Astrocyte of the cerebellum (primary cell): ENCODE measurements around the gene FHIP2A.
"Not testable (repeated sequence)": the region's sequence is repeated elsewhere in the genome, so short reads cannot be mapped to it uniquely, and the experiment has no call there.

Experiments
- DNase-seq: peaks from one replicate; pipeline ENCODE4 v3.0.0-alpha.2; 2011; ENCODE audit warnings: low read depth
- H3K4me3 ChIP-seq: 2 replicates; pipeline ENCODE4 v1.5.1; 2011; ENCODE audit warnings: mild to moderate bottlenecking, low read depth, low read length, moderate library complexity
- CTCF ChIP-seq: IDR thresholded peaks from 2 replicates; pipeline ENCODE4 v1.5.1; 2012; ENCODE audit warnings: low read length, low read depth, moderate library complexity, mild to moderate bottlenecking; ENCODE audit errors: missing control alignments
- in situ Hi-C: cut with HindIII; loops from 2 replicates; pipeline ENCODE4 v1.10.0; 2017; ENCODE audit warnings: low sequenced_read_pairs

Gene FHIP2A

GRCh38 chr10:114854906-114855305, 33.3 kb downstream of the FHIP2A start:
- in situ Hi-C loops, result no loop called here
- no peak overlapping the region for H3K4me3 ChIP-seq
- DNase-seq, result no peak
- TF ChIP-seq CTCF, result no peak

- H3K4me3 ChIP-seq, result no peak overlapping the region
- TF ChIP-seq CTCF, result no peak
- DNase-seq, result no peak
- in situ Hi-C loops, result no loop called here
These were observed 34.4 kb downstream of the FHIP2A start for GRCh38 chr10:114855776-114856543.

GRCh38 chr10:114856544-114857287, 35.1 kb downstream of the FHIP2A start:
- DNase-seq, result peak; percentile 62
- in situ Hi-C loops, result no loop called here
- no peak overlapping the region for H3K4me3 ChIP-seq
- TF ChIP-seq CTCF, result no peak

- in situ Hi-C loops, result not testable (repeated sequence)
These were observed 35.6 kb downstream of the FHIP2A start for GRCh38 chr10:114857288-114857565.

GRCh38 chr10:114857922-114858629, 36.5 kb downstream of the FHIP2A start:
- in situ Hi-C loops, result no loop called here

More at GRCh38 chr10:114857288-114857565, 35.6 kb downstream of the FHIP2A start:
- not testable (repeated sequence) for DNase-seq, H3K4me3 ChIP-seq

GRCh38 chr10:114859222-114859621, 37.6 kb downstream of the FHIP2A start:
- in situ Hi-C loops, result no loop called here

More at GRCh38 chr10:114857922-114858629, 36.5 kb downstream of the FHIP2A start:
- DNase-seq, result no peak
- TF ChIP-seq CTCF, result no peak
- H3K4me3 ChIP-seq, result no peak overlapping the region

More at GRCh38 chr10:114859222-114859621, 37.6 kb downstream of the FHIP2A start:
- no peak for DNase-seq
- H3K4me3 ChIP-seq, result no peak overlapping the region
- no peak for TF ChIP-seq CTCF
